Neural cell (in vitro differentiated cells): Measurements from ENCODE around the gene ZBED4.

Source experiments
- POLR2AphosphoS5 ChIP-seq: IDR thresholded peaks from 2 replicates; pipeline ENCODE4 v1.6.1; 2012
- TF ChIP-seq, protein P1 (sequence below): fragments of 450-650 bp; IDR thresholded peaks from 2 replicates; pipeline ENCODE4 v1.5.1; 2014; ENCODE audit warnings: antibody characterized with exemption, mild to moderate bottlenecking, moderate library complexity; ENCODE audit not compliant: poor library complexity, severe bottlenecking

DNA sequence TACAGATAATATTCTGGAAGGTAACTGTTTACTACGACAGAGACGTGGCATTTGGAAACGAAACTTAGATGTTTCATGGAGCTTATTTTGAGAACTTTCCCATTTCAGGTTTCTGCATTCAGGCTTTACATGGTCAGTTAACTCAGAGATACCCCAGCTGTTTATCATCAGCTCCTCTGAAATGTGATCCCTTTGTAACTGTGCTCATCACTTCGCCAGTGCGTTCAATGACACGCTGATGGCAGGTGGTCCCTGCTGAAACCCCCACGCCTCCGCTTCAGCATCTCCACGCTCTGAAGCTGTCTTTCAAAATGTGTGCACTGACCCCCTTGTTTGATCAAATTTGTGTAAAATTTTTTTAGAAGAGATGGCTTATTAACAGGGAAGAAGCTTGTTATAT, 34.1 kb downstream of the ZBED4 start:
- TF ChIP-seq, protein P1, sequence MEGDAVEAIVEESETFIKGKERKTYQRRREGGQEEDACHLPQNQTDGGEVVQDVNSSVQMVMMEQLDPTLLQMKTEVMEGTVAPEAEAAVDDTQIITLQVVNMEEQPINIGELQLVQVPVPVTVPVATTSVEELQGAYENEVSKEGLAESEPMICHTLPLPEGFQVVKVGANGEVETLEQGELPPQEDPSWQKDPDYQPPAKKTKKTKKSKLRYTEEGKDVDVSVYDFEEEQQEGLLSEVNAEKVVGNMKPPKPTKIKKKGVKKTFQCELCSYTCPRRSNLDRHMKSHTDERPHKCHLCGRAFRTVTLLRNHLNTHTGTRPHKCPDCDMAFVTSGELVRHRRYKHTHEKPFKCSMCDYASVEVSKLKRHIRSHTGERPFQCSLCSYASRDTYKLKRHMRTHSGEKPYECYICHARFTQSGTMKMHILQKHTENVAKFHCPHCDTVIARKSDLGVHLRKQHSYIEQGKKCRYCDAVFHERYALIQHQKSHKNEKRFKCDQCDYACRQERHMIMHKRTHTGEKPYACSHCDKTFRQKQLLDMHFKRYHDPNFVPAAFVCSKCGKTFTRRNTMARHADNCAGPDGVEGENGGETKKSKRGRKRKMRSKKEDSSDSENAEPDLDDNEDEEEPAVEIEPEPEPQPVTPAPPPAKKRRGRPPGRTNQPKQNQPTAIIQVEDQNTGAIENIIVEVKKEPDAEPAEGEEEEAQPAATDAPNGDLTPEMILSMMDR = no peak
- no peak for TF ChIP-seq POLR2AphosphoS5
